GM12892 (cell line): ENCODE data around the gene KRT15.

Experiments
- POLR2A ChIP-seq: IDR thresholded peaks from 2 replicates; pipeline ENCODE4 v1.6.1; 2011; ENCODE audit warnings: low read depth, low read length, control low read depth
- POLR2AphosphoS5 ChIP-seq: IDR thresholded peaks from 2 replicates; pipeline ENCODE4 v1.6.1; 2011; ENCODE audit warnings: low read depth, low read length, control low read depth

GRCh38 chr17:41538565-41538991 is 19.9 kb upstream of the KRT15 start:
- no peak for TF ChIP-seq POLR2A
- TF ChIP-seq POLR2AphosphoS5 = no peak
